SU-DHL-6 (cell line): ENCODE data around the gene SLC27A6.

ENCODE experiments used
- H2AFZ ChIP-seq: fragments of 200-600 bp; sonication (generic); 2 replicates; pipeline ENCODE4 v1.6.1; 2014; ENCODE audit warnings: low read depth, mild to moderate bottlenecking, moderate library complexity, mixed read lengths, antibody characterized with exemption, low read length; ENCODE audit not compliant: severe bottlenecking
- H3F3A ChIP-seq: fragments of 200-600 bp; shearing (Covaris generic); 2 replicates; pipeline ENCODE4 v1.6.0; 2016; ENCODE audit warnings: antibody characterized with exemption, mild to moderate bottlenecking; ENCODE audit not compliant: insufficient read depth
- H3K27ac ChIP-seq: fragments of 200-600 bp; sonication (generic); 2 replicates; pipeline ENCODE4 v1.5.1; 2016; ENCODE audit warnings: low read depth, mild to moderate bottlenecking, low read length, moderate library complexity, mixed read lengths
- H3K27me3 ChIP-seq: fragments of 200-600 bp; sonication (generic), shearing (Covaris generic); 2 replicates; pipeline ENCODE4 v1.6.0; 2014; ENCODE audit warnings: mild to moderate bottlenecking, low read length
- H3K36me3 ChIP-seq: fragments of 200-600 bp; sonication (generic); 2 replicates; pipeline ENCODE4 v1.6.1; 2014; ENCODE audit warnings: mild to moderate bottlenecking, low read length, mixed read lengths
- H3K4me2 ChIP-seq: fragments of 300-600, 200-600 bp; shearing (Covaris generic), sonication (generic); 2 replicates; pipeline ENCODE4 v1.6.0; 2014; ENCODE audit warnings: low read length, low read depth, mild to moderate bottlenecking; ENCODE audit not compliant: poor library complexity, severe bottlenecking
- H3K4me3 ChIP-seq: fragments of 200-600 bp; sonication (generic); 2 replicates; pipeline ENCODE4 v1.5.1; 2014; ENCODE audit warnings: antibody characterized with exemption, low read length, mild to moderate bottlenecking, mixed read lengths; ENCODE audit not compliant: insufficient read depth, poor library complexity, severe bottlenecking
- H3K79me2 ChIP-seq: fragments of 200-600 bp; sonication (generic); 2 replicates; pipeline ENCODE4 v1.6.1; 2014; ENCODE audit warnings: mild to moderate bottlenecking, low read length, moderate library complexity; ENCODE audit not compliant: insufficient read depth
- H3K9ac ChIP-seq: fragments of 200-600 bp; sonication (generic); 2 replicates; pipeline ENCODE4 v1.7.0; 2014; ENCODE audit warnings: mild to moderate bottlenecking, low read length
- H3K9me2 ChIP-seq: fragments of 200-600 bp; sonication (generic); replicated peaks from 2 replicates; pipeline ENCODE4 v1.6.1; 2014; ENCODE audit warnings: low read length; ENCODE audit not compliant: insufficient read depth
- H3K9me3 ChIP-seq: fragments of 200-600 bp; sonication (generic); 2 replicates; pipeline ENCODE4 v1.6.1; 2014; ENCODE audit warnings: low read length, mixed read lengths; ENCODE audit not compliant: insufficient read depth
- H4K20me1 ChIP-seq: fragments of 200-600 bp; sonication (generic); 2 replicates; pipeline ENCODE4 v1.6.1; 2014; ENCODE audit warnings: low read depth, mild to moderate bottlenecking, antibody characterized with exemption, low read length, moderate library complexity, mixed read lengths
- CTCF ChIP-seq: fragments of 200-600 bp; sonication (generic); IDR thresholded peaks from one replicate; pipeline ENCODE4 v1.5.1; 2017; ENCODE audit warnings: antibody characterized with exemption, mild to moderate bottlenecking, low read length, moderate library complexity; ENCODE audit not compliant: insufficient read depth, poor library complexity, severe bottlenecking
- EZH2phosphoT487 ChIP-seq: fragments of 200-600 bp; sonication (generic), shearing (Covaris generic); conservative IDR thresholded peaks from 2 replicates; pipeline ENCODE4 v1.6.1; 2018; ENCODE audit warnings: mild to moderate bottlenecking, antibody characterized with exemption, low read length, moderate library complexity, mixed read lengths

The SLC27A6 gene

GRCh38 chr5:128984480-128984879, 19.2 kb downstream of the SLC27A6 start:
- H3K79me2 ChIP-seq, result no peaks in the 10 kb centered on the region
- H3K27ac ChIP-seq, result no peak overlapping the region
- no peaks in the 10 kb centered on the region for H3F3A ChIP-seq
- H3K9ac ChIP-seq, result no peak overlapping the region
- no peak overlapping the region for H3K4me2 ChIP-seq
- no peak overlapping the region for H3K4me3 ChIP-seq
- no peak for TF ChIP-seq EZH2phosphoT487
- no peak for TF ChIP-seq CTCF
- H2AFZ ChIP-seq, result no peak overlapping the region
- no peaks in the 10 kb centered on the region for H3K36me3 ChIP-seq
- no peaks in the 10 kb centered on the region for H3K9me3 ChIP-seq
- no peaks in the 10 kb centered on the region for H4K20me1 ChIP-seq
- H3K9me2 ChIP-seq, result no peaks in the 10 kb centered on the region
- H3K27me3 ChIP-seq, result no peaks in the 10 kb centered on the region

- Histone ChIP-seq H3K36me3 (no peaks in the 10 kb centered on the region), H3K9me2 (no peaks in the 10 kb centered on the region)
- no peak for TF ChIP-seq EZH2phosphoT487
- TF ChIP-seq CTCF, result no peak
Observed at GRCh38 chr5:128988476-128988875, 23.2 kb downstream of the SLC27A6 start.

GRCh38 chr5:129001841-129002526, 36.7 kb downstream of the SLC27A6 start:
- TF ChIP-seq EZH2phosphoT487 (no peak), CTCF (no peak)
- H2AFZ ChIP-seq, result no peak overlapping the region
- no peak overlapping the region for H3K9ac ChIP-seq
- no peak overlapping the region for H3K27ac ChIP-seq
- H3K36me3 ChIP-seq, result no peaks in the 10 kb centered on the region
- no peaks in the 10 kb centered on the region for H4K20me1 ChIP-seq
- H3K27me3 ChIP-seq, result no peaks in the 10 kb centered on the region
- H3K9me3 ChIP-seq, result no peaks in the 10 kb centered on the region
- no peak overlapping the region for H3K4me3 ChIP-seq
- H3F3A ChIP-seq, result no peaks in the 10 kb centered on the region
- no peaks in the 10 kb centered on the region for H3K9me2 ChIP-seq
- no peak overlapping the region for H3K4me2 ChIP-seq
- no peaks in the 10 kb centered on the region for H3K79me2 ChIP-seq

More at GRCh38 chr5:128988476-128988875, 23.2 kb downstream of the SLC27A6 start:
- H3K4me2 ChIP-seq, result no peak overlapping the region
- no peaks in the 10 kb centered on the region for H3K27me3 ChIP-seq
- no peak overlapping the region for H3K27ac ChIP-seq
- H2AFZ ChIP-seq, result no peak overlapping the region
- no peak overlapping the region for H3K4me3 ChIP-seq
- no peaks in the 10 kb centered on the region for H3K9me3 ChIP-seq
- no peaks in the 10 kb centered on the region for H4K20me1 ChIP-seq
- H3K9ac ChIP-seq, result no peak overlapping the region
- H3F3A ChIP-seq, result no peaks in the 10 kb centered on the region
- no peaks in the 10 kb centered on the region for H3K79me2 ChIP-seq
